HG02678 (cell line): ENCODE measurements around the gene ADAMTS7.
"Not testable (repeated sequence)": the region's sequence is repeated elsewhere in the genome, so short reads cannot be mapped to it uniquely, and the experiment has no call there.

Experiments used
- ATAC-seq: cut with Tn5 transposase; IDR thresholded peaks from one replicate; pipeline ENCODE4 v1.9.1; 2021; ENCODE audit warnings: mild to moderate bottlenecking, moderate library complexity; ENCODE audit not compliant: unreplicated experiment

The ADAMTS7 gene

DNA sequence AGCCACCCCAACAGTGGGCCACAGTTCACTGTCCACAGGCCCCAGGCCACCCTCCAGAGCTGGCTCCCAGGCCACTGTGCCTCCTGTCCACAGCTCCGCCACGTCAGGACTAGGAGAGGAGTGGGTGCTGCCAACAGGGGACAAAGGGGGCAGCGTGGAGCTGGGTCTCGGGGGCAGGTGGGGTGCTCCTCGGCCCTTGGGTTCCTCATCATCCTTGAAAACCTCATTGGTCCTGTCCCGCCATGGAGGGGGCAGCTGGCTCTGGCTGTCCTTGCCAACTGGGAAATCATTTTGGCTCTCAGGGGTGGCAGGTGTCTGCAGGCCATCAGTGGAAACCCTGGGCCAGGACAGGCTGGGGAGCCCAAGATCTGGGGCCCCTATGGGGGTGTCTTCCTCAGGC is 45.2 kb downstream of the ADAMTS7 start:
- ATAC-seq, result no peak

DNA sequence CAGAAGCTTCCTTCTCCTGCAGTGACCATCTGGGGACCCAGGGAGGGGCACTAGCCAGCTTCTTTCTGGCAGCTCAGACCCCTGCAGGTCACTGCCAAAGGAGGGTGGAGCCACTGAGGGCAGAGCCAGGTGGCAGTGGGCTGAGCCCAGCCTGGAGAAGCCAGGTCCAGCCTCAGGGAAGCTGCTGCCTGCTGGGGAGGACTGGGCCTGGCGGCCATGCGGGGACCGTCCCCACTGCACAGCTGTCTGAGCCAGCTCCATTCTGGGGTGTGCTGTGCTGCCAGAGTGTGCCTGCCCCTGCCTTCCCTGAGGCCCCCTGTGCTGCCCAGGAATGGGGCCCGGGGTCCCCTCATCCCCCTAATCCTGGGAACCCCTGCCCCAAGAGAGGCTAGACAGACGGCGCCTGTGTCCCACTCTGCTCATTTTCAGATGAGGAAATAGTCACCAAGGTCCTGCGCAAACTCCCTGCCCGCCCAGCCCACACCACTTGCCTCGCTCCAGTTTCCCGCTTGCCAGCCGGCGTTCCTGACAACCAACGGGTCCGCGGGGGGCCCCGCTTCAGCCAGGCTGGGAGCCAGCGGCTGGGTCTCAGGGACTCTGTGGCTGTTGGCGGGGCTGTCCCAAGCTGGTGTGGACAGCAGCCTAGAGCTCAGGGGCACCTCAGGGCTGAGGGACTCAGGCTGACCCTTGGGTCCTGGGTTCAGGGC is 46.0 kb downstream of the ADAMTS7 start:
- not testable (repeated sequence) for ATAC-seq

DNA sequence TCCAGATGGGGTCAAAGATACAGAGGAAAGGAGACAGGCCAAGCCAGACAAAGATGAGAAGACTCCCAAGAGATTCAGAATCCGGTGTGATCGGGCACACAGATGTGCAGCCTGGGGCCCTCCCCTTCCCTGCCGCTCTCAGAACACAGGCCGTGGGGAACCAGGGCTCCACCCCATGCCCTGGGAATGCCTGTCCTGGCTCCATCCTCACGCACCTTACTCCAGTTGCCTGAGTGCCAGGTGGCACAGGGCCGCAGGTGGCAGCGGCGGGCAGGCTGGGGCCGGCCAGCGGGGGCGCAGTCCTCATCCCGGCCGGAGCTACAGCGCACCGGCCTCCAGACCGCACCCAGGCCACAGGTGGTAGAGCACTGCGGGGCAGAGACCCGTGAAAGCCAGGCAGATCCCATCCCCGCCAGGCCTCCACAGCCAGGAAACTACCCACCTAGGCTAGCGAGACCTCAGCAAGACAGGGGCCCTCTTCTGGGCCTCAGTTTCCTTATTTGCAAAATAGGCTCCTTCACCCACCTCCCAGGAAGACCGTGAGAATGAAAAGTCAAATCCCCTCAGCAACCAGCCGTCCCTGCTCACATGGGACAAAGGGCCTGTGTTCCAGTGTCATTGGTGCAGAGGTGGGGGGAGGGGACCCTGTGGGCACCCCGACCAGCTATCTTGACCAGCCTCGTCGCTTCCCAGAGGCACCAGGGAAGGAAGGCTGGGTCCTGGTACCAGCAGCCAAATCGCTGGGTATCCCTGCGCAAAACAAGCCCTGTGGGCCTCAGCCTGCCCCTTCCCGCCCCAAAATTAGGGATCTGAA is 46.7 kb downstream of the ADAMTS7 start:
- not testable (repeated sequence) for ATAC-seq

DNA sequence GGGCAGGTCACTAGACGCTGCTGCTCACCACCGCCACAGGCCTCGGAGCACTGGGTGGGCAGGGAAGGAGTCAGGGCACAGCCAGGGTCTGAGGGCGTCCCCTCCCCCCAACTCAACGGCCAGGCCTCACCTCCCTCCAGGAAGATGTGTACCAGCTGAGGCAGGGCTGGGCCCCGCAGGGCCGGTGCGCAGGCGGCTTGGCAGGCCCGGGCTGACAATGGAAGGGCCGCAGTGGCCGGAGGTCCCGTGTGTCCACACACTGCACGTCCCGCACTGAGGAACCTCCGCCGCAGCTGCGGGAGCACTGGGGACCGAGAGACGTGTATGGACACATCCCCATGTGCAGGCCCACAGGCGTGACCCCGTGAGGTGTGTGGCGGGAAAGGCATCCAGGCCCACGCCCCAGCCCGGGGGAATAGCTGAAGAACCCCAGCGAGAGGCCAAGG is 47.4 kb downstream of the ADAMTS7 start:
- no peak for ATAC-seq

DNA sequence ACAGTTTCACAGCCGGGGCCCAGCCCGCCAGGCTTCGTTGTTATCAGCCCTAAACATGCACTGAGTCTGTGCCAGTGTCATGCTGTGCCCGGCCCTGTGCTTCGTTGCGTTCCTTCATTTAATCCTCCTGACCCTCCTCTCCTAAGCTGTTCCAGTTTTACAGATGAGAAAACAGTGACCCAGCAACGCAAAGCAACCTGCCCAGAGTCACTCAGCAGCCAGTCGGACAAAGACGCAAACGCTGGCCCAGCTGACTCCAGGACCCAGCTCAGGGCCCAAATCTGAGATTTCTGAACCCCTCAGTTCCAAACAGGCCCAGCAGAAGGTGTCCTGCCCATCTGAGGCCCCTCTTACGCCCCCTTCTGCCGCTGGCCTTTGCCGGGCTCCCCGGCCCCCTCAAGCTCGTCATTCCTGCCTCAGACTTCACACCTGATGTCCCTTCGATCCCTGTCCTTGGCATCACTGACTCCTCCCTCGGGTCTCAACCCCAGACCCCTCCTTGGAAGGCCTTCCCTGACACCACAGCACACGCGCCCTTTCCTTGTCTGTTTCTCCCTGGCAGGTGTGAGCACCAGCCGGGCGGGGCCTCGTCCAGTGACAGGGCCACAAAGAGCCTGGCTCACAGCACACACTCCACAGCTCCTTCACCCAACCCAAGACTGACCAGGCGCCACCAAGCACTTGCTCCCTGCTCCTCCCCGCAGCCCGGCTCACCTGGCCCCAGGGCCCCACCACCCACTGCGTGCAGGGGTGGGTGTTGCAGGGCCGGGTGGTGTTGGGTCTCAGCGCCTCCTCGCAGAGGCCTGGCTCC is 48.1 kb downstream of the ADAMTS7 start:
- ATAC-seq, result no peak

DNA sequence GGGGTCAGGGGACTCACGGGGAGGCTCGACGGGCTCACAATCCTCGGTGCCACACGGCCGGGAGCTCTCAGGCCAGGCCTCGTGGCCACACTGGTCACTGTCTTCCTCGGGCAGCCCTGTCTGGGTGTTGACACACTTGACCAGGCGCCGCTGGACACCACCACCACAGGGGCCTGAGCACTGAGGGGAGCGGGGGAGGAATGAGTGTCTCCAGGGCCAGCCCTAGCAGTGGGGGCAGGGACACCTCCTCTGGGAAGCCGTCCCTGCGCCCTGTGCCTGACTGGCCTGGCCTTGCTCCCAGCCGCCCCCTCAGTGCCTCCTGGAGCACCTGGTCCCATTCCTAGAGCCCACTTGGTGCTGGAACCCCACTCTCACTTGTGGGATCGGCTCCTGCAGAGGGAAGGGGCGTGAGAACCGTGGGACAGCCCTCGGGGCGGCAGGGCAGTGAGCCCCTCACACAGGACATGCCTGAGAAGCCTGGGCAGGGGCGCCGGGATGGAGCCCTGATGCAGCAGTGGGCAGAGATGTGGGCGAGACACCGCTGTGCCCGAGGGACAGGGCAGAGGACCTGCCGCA is 48.8 kb downstream of the ADAMTS7 start:
- not testable (repeated sequence) for ATAC-seq

DNA sequence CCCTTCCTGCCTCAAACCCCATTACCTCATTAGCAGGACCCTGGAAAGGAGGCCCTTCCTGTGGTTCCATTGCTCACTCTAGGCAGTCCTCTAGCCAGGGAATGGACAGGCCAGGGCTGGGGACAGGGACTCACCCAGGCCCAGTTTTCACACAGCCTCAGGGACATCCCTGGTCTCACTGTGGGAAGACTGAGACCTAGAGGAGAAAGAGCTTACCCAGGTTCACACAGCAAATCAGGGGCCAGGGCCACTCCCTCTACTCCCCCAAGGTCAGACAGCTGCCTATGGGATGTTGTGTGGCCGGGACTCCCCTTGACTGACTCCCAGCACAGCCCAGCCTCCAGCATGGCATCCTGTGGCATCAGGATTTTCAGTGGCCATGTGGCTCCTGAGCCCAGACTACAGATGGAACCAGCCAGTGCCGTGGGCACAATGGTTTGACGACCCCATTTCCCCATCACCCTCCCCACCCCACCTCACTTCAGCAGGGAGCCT is 49.3 kb downstream of the ADAMTS7 start:
- ATAC-seq, result no peak

DNA sequence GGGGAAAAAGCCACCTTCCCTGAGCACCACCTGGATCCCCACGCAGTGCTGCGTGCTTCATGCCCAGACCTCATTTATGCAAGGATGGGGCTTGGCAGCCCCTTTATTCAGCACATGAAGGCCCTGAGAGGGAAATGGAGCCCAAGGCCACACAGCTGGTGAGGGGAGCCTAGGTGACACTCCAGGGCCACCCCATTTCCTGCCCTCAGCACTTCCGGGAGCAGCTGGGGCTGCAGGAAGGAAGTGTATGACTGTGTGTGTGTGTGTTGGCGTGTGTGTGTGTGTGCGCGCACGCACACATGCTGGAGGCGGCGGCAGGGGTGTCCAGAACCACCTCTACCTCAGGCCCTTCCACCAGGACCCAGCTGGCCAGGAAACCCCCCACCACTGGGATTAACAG is 49.8 kb downstream of the ADAMTS7 start:
- peak; percentile 37 for ATAC-seq

DNA sequence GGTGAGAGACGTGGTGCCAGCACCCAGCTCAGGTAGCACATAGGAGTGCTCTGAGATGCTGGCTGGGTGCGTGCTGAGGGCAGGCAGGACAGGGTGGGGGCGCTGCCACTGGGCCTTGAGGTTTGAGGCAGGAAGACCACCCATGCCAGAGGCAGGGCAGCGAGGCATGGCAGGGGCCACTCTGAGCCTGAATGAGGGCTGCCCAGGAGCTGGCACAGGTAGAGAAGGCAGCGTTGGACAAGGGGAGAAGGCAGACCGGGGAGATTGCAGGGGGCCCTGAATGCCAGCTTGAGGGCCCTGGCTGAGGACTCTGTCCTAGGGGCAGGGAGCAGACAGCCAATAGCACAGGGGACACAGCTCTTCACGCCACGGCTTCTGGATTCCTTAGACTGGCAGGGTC is 50.2 kb downstream of the ADAMTS7 start:
- ATAC-seq, result no peak

DNA sequence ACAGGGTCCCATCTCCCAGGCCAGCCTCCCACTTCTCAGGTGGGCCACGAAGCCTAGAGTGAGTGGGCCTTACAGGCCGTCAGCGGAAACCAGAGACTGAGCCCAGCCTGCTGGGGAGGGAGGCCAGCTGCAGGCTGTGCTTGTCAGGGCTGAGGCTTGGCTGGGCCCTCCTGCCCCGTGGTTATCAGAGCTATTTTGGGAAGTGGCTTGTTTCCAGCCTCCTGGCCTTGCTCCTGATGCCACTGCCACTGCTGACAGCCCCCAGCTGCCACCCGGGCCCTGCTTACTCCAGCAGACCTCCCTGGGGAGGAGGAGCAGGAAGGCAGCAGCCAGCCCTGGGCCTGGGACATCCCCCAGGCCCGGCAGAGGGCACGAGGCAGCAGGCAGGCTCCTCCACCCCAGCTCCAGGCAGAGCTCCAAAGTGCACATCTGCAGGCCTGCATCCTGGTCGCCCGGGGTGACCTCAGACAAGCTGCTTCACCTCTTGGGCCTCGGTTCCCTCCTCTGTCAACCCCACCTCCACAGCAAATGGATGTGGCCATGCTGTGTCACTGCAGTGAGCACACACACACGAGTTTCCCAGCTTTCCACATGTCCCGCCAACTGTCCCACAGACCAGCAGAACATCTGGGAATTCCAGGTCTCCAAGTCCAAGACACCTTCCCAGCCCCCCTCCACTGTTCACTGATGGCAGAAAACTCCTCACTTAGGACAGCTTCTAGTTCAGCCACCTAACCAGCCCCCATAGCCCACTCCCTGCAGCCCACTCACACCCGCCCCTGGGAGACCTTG is 51.0 kb downstream of the ADAMTS7 start:
- peak; percentile 22 for ATAC-seq

DNA sequence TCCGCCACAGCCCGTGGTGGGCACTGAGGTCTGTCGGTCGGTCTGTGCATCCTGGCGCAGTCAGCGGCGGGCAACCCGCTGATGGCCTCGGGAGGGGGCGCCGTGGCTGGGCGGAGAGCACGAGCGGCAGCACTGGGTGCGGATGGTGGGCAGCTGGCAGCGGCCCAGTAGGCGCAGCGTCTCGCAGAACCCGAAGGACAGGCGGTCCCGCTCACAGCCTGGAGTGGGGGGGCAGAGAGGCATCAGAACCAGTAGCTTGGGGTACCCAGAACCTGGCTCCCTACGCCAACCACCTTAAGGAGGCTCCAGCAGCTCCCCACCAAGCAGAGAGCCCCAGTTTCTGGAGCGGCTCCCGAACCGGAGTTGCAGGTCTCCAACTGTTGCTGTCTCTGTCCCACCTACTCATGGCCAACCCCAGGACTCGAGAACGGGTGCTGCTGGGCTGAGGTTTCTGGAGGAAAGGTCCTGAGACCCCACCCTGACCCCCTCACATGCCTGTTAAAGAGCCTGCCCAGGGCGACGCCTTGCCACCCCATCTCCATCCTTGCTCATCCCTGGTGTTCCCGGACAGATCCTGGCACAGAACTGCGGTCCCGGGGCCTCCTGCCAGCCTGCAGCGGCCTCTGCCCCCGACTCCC is 51.8 kb downstream of the ADAMTS7 start:
- not testable (repeated sequence) for ATAC-seq

DNA sequence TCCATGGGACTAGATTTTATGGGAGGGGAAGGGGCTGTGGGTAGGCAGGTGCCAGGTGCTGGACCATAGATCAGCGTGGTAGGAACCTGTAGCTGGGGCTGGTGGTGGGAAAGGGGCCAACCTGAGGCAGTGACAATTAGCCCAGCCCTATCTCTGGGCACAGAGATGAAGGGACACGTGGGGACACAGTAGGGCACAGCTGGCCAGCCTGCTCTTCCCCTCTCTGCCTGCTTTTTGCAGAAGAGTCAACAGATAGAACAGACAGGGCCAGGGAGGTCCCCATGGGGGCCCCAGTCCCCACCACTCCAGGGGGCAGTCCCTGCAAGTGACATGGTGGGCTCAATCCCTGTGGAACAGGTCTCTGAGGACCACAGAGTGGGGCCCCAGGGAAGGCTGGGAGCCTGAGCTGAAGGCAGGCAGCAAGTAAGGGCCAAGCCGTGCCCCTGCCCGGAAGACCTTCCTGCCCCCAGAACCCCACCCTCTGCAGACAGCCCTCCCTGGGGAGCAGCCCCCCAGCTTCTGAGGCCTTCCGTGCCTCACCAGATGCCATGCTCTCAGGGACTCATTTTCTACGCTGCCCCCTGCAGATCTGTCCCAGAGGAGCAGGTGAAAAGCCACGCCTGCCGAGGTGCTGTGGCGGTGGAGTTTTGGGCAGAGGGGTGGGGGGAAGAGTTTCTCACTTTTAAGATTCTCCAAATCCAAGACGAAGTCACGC is 52.6 kb downstream of the ADAMTS7 start:
- not testable (repeated sequence) for ATAC-seq

DNA sequence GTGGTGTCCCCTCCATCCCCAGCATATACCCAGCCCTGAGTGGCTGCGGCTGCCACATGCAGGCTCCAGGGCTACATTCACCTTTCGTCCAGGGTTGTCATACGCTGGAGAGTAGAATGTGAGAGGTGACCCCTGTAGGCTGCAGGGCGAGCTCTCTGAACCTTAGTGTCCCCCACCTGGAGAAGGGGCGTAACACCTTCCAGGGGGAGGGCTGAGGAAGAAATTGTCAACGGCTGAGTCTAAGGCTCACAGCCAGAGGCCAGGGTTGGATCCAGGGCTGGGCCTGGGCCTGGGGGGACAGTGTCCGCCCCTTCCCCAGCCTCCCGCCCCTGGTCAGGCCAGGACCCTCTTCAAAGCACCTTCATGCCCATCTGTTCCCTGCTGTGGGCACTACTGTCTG is 53.2 kb downstream of the ADAMTS7 start:
- ATAC-seq, result not testable (repeated sequence)

DNA sequence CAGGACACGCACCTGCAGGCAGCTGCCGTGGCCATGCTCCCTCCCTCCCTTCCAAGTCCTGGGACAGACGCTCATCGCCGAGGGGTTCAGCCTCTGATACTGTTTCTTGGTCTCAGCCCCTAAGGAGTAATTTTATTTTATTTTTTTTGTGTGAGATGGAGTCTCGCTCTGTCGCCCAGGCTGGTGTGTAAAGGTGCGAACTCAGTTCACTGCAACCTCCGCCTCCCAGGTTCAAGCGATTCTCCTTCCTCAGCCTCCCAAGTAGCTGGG is 53.7 kb downstream of the ADAMTS7 start:
- ATAC-seq, result no peak

DNA sequence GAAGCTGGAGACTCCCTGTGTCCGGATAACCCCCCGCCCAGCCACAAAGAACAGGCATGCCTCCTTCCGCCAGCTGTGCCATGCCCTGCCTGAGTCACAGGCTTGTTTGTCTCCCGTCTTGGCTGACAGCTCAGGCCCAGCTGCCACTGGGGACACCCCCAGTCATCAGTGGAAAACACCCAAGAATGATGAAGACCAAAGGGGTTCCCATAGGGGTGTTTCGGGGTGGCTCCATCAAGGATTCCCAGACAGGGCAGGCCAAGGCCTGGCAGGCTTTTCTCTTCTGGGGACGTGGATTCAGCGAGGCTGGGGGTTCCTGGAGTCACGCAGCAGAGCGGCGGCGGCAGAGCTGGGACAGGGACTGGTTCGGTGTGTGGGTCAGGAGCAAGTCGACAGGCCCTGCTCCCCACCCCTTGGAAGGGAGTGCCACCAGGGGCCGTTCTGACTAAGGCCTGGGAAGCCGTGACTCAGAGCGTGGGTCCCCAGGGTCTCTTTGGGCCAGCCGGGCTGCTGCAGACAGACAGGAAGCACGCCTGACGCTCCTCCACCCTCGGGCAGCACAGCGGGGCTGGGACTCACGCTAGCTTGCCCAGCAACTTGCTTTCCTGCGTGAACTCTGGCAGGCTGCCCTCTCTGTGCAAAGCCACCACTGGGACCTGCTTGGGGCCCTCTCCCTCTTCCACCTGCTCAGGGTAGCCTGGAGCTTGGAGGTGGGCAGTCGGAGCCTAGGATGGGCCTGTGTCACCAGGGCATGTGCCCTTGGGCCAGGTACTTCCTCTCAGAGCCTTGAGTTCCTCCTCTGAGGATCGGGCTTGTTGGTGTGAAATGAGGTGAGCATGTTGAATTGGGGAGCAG is 54.3 kb downstream of the ADAMTS7 start:
- peak; percentile 59 for ATAC-seq

DNA sequence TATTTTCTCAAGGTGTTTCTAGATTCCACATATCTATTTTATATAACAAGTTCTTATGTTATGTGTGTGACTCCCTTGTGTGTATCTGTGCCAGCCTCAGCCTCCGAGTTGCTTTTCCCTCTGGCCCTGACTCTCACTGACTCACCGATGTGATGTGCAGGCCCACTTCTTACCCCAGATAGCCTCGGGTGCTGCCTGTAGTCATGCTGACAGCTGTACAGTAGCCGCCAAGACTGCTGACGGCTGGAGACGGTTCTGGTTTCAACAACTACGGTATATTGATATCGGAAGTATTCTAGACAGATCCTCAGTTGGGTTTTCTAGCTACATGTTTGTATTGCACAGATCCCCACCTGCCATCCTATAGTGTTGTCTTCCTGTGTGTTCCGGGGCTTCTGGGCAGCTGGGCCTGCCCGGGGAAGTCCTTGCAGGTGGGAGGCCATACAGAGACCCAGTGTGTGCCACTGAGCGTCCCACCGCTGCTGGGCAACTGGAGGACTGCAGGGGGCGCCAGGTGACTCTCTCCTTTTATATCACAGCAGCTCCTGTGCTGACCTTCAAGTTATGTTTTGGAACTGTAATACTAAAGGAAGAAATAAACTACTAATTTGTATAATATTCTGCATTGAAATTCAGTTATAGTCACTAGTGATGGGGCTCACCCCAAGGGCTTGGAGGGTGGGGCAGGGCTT is 55.2 kb downstream of the ADAMTS7 start:
- ATAC-seq, result peak; percentile 28

DNA sequence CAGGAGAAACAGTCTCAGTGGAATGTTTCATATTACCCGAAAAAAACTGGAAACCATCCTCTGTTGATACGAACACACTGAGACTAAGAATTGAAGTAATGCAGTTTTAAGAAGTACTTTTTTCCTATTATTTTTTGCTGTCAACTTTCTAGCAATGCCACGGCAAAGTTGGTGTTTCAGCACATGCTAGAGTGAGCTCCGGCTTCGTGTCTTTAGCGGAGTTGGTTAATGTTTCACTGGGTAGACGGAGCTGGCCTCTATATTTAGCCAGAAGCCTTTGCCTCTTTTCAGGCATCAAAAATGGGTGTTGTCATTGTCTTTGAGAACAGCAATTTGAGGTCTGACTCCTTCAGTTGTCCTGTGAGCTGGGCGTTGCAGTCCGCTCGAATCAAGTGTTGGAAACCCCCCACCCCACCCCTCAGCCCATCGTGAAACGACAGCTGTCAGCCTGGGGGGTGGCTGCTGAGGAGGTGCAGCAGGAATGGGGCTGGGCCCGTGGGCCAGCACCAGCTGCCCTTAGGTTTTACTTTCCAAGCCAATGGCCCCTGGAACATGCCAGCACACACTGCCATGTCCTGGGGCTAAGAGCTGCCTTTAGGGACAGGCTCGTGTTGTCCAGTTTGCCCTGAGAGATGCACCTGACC is 56.5 kb downstream of the ADAMTS7 start:
- not testable (repeated sequence) for ATAC-seq
